Retina (tissue), 1 donor: ENCODE data around the gene PDE4C.
A peak's percentile ranks its signal among the peaks of the same experiment; 100 is the strongest.

Source experiments
- DNase-seq: peaks from one replicate; pipeline ENCODE4 v3.0.0-alpha.2; 2016

Gene PDE4C

GRCh38 chr19:18225702-18226468 is at the start of gene PDE4C:
Gene PDE4C (minus strand): TSS chr19:18226438. CDS start chr19:18226415, 23 bp downstream.
- DNase-seq, result peak; percentile 54

- no peak for DNase-seq
Observed at GRCh38 chr19:18274781-18275356, 48.6 kb upstream of the PDE4C start.

GRCh38 chr19:18274219-18274780 is 48.1 kb upstream of the PDE4C start, which contains the start of gene IQCN:
Gene IQCN (minus strand): TSS chr19:18274452. CDS start chr19:18269478, 4,974 bp downstream.
- DNase-seq, result no peak

GRCh38 chr19:18273561-18274218 is 47.5 kb upstream of the PDE4C start:
- DNase-seq, result no peak

GRCh38 chr19:18271433-18271841 is 45.2 kb upstream of the PDE4C start:
- DNase-seq, result no peak

- DNase-seq, result no peak
Observed at GRCh38 chr19:18270326-18270725, 44.1 kb upstream of the PDE4C start.

- no peak for DNase-seq
Observed at GRCh38 chr19:18269070-18269723, 43.0 kb upstream of the PDE4C start.

- no peak for DNase-seq
Observed at GRCh38 chr19:18266771-18267686, 40.8 kb upstream of the PDE4C start.

GRCh38 chr19:18265582-18265981 is 39.3 kb upstream of the PDE4C start:
- no peak for DNase-seq

GRCh38 chr19:18264971-18265540 is 38.8 kb upstream of the PDE4C start:
- DNase-seq, result no peak

- no peak for DNase-seq
Observed at GRCh38 chr19:18264137-18264854, 38.1 kb upstream of the PDE4C start.

GRCh38 chr19:18263324-18264136 is 37.3 kb upstream of the PDE4C start:
- DNase-seq, result no peak

- no peak for DNase-seq
Observed at GRCh38 chr19:18262917-18263316, 36.7 kb upstream of the PDE4C start.

GRCh38 chr19:18262144-18262543 is 35.9 kb upstream of the PDE4C start:
- no peak for DNase-seq

- DNase-seq, result no peak
Observed at GRCh38 chr19:18261474-18261873, 35.2 kb upstream of the PDE4C start.

GRCh38 chr19:18259893-18260292 is 33.7 kb upstream of the PDE4C start:
- DNase-seq, result no peak

- DNase-seq, result no peak
Observed at GRCh38 chr19:18257503-18258470, 31.5 kb upstream of the PDE4C start.
